WI38 (cell line): Measurements from ENCODE around the gene CLEC2B.
A peak's percentile ranks its signal among the peaks of the same experiment; 100 is the strongest.
"Not testable (repeated sequence)": the region's sequence is repeated elsewhere in the genome, so short reads cannot be mapped to it uniquely, and the experiment has no call there.

Experiments used
- H3K4me3 ChIP-seq: 2 replicates; pipeline ENCODE4 v1.5.1; 2011; ENCODE audit warnings: low read depth, mild to moderate bottlenecking, control low read depth, low read length
- TF ChIP-seq, protein P1 (sequence below): IDR thresholded peaks from 2 replicates; pipeline ENCODE4 v1.5.1; 2012; ENCODE audit warnings: low read depth, mild to moderate bottlenecking, control low read depth, low read length

The CLEC2B gene

DNA sequence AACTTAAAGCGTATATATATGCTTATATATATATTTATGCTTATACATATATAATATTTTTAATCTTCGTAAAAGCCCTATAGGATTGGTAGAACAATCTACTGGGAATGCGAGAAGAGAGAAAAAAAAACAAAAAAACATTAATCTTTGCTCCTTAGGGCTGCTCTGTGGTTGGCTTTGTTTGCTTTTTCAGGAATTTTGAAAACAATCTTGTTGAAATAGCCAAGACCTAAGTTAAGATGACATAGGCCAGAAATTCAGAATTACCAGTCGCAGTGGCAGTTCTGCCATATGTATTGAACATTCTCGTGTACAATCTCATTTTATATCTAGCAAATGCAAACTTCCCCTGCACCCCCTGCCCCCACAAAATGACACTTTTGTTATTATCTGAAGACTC, 12.8 kb upstream of the CLEC2B start:
- H3K4me3 ChIP-seq, result no peak overlapping the region
- TF ChIP-seq, protein P1, sequence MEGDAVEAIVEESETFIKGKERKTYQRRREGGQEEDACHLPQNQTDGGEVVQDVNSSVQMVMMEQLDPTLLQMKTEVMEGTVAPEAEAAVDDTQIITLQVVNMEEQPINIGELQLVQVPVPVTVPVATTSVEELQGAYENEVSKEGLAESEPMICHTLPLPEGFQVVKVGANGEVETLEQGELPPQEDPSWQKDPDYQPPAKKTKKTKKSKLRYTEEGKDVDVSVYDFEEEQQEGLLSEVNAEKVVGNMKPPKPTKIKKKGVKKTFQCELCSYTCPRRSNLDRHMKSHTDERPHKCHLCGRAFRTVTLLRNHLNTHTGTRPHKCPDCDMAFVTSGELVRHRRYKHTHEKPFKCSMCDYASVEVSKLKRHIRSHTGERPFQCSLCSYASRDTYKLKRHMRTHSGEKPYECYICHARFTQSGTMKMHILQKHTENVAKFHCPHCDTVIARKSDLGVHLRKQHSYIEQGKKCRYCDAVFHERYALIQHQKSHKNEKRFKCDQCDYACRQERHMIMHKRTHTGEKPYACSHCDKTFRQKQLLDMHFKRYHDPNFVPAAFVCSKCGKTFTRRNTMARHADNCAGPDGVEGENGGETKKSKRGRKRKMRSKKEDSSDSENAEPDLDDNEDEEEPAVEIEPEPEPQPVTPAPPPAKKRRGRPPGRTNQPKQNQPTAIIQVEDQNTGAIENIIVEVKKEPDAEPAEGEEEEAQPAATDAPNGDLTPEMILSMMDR, result no peak

DNA sequence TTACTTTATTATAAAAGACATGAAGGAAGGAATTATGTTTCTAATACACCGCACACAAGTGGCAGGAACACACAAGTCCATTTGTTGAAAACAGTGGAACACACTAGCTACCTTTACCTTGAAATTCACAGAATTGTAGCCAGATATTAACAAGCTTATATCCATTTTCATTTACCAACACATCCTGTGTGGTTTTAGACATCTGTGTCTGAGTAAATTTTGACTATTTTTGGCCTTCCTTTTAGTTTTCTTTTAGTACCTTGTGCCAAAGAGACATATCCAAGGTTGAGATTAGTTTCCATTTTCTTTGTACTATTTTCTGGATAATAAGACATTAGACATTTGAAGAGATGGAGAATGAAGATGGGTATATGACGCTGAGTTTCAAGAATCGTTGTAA, 12.1 kb upstream of the CLEC2B start, which contains the start of gene KLRF2:
KLRF2 (plus strand) TSS at position 244 of the 400 bp plus-strand sequence; CDS start at position 351, 107 bp downstream.
- H3K4me3 ChIP-seq, result no peak within 1 kb of the TSS
- TF ChIP-seq, protein P1, result no peak

DNA sequence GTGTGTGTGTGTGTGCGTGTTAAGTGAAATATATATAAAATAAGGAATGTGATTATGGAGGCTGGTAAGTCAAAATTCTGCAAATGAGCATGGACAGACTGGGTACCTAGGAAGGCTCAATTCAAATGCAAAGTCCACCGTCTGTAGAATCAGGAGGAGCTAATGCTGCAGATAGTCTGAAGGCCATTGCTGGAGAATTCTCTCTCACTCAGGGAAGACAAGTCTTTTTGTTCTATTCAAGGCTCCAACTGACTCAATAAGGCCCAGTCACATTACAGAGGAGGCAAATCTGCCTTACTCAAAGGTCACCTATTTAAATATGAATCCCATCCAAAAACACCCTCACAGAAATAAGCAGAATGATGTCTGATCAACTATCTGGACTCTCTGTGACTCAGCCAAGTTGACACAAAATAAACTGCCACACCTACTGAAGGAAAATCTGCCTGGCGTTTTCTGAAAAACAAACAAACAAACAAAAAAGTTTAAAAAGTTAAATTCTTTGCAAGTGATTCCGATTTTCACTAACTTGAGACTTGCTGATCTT, 11.5 kb upstream of the CLEC2B start:
- no peak overlapping the region for H3K4me3 ChIP-seq
- TF ChIP-seq, protein P1, result no peak

DNA sequence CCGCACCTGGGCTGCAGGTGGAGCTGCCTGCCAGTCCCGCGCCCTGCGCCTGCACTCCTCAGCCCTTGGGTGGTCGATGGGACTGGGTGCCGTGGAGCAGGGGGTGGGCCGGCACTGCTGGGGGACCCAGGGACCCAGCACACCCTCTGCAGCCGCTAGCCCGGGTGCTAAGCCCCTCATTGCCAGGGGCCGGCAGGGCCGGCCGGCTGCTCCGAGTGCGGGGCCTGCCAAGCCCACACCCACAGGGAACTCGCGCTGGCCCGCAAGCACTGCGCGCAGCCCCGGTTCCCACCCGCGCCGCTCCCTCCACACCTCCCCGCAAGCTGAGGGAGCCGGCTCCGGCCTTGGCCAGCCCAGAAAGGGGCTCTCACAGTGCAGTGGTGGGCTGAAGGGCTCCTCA, 7.0 kb upstream of the CLEC2B start:
- not testable (repeated sequence) for H3K4me3 ChIP-seq

DNA sequence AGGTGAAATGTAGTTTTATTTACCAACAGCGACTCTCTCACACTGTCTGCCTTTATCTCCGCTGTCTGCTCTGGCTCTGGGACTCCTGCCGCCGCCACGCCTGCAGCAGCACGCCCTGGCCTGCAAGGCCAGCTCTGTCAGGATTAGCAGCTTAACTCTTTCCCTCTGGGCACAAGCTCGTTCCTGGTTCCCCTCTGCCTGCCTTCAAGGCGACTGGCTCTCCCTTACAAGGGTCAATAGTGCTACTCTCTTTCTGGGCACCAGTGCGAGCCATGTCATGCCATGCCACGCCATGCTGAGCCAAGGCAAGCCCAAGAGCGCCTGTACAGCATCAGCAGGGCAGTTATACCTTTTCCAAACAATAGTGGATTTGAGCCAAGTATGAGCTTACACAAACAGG, 3.6 kb upstream of the CLEC2B start:
- TF ChIP-seq, protein P1, result no peak
- H3K4me3 ChIP-seq, result no peak overlapping the region

DNA sequence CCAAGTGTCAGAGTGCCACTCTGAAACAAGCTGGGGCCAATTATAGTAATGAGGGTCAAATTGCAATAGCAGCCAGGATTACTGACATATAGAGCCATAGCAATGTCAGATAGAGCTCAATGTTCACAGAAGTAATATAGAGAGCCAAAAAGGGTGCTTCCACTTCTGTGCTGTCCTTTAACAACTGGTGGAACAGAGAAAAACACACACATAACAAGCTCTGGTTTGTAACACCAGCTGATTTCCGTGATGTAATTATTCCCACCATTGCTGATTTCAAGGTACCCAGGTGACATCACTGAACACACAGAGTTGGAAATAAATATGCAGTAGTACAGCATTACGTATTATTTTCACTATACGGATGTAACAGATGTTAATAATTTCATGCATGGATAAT, 3.0 kb upstream of the CLEC2B start:
- TF ChIP-seq, protein P1, result no peak
- no peak overlapping the region for H3K4me3 ChIP-seq

DNA sequence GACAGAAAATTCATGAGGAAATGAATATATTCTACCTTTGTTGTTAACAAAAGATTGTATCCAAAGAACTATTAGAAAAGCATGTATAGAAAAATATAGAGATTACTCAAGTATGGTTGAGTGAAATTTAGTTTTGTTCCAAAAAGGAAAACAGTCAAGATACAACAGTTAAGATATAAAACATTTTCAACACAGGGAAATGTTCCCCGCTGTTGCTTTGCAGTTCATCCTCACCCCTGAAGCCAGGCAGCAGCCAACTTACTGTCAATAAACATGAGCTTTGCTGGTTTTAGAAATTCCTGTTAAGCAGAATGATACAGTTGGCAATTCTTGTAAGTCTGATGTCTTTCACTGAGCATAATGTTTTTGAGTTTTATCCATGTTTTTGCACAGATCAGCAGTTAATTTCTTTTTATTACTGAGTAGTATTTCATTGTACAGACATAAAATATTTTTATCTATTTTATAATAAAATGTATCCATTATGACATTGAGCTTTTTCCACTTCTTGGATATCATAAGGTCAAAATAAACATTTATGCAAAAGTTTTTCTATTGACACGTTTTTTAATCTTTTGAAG, 1.2 kb upstream of the CLEC2B start:
- peak overlapping the region; percentile 56 for H3K4me3 ChIP-seq
- TF ChIP-seq, protein P1, result no peak

DNA sequence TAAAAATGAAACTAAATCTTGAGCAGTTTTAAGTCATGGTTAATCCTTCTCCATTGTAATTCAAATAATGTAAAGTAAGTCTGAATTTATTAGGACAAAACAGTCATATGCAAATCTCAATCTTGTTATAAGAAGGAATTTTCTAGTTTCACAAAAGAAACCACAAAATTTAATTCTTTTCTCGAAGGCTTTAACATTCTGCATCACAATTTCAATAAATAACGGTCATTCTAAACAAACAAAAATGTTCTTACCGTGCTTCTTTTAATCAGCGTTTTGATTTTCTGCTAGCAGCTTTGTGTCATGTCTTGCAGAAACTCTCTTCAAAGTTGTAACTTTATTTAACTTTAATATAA, 225 bp downstream of the CLEC2B start:
- peak overlapping the region; percentile 56 for H3K4me3 ChIP-seq
- TF ChIP-seq, protein P1, result no peak
